GM18870 (cell line): ENCODE measurements around the gene LITAFD.
A peak's percentile ranks its signal among the peaks of the same experiment; 100 is the strongest.

Source experiments
- ATAC-seq: cut with Tn5 transposase; IDR thresholded peaks from one replicate; pipeline ENCODE4 v1.9.1; 2021; ENCODE audit warnings: moderate library complexity; ENCODE audit not compliant: unreplicated experiment

The LITAFD gene

GRCh38 chr16:8890549-8890921 is 8.4 kb downstream of the LITAFD start:
- no peak for ATAC-seq

GRCh38 chr16:8892101-8892575 is 10.0 kb downstream of the LITAFD start:
- ATAC-seq = peak; percentile 25

GRCh38 chr16:8893426-8893825 is 11.3 kb downstream of the LITAFD start:
- ATAC-seq = no peak

- ATAC-seq = no peak
These were observed 12.0 kb downstream of the LITAFD start for GRCh38 chr16:8893976-8894690.

- ATAC-seq = no peak
These were observed 12.7 kb downstream of the LITAFD start for GRCh38 chr16:8894736-8895334.

- no peak for ATAC-seq
These were observed 16.6 kb downstream of the LITAFD start for GRCh38 chr16:8898660-8899318.

- ATAC-seq = no peak
These were observed 17.7 kb downstream of the LITAFD start for GRCh38 chr16:8899709-8900317.

- no peak for ATAC-seq
These were observed 18.2 kb downstream of the LITAFD start for GRCh38 chr16:8900343-8900742.

GRCh38 chr16:8901320-8901861 is 19.2 kb downstream of the LITAFD start:
- ATAC-seq = no peak

GRCh38 chr16:8903004-8903403 is 20.9 kb downstream of the LITAFD start:
- ATAC-seq = no peak

- no peak for ATAC-seq
These were observed 21.9 kb downstream of the LITAFD start for GRCh38 chr16:8904018-8904430.

GRCh38 chr16:8905168-8905762 is 23.1 kb downstream of the LITAFD start:
- no peak for ATAC-seq

- ATAC-seq = no peak
These were observed 23.8 kb downstream of the LITAFD start for GRCh38 chr16:8905795-8906591.

GRCh38 chr16:8907096-8907495 is 24.9 kb downstream of the LITAFD start:
- ATAC-seq = no peak

- ATAC-seq = no peak
These were observed 26.8 kb downstream of the LITAFD start for GRCh38 chr16:8908810-8909468.

- ATAC-seq = no peak
These were observed 28.7 kb downstream of the LITAFD start for GRCh38 chr16:8910811-8911210.

- ATAC-seq = no peak
These were observed 30.6 kb downstream of the LITAFD start for GRCh38 chr16:8912793-8913192.

- ATAC-seq = no peak
These were observed 31.9 kb downstream of the LITAFD start for GRCh38 chr16:8914098-8914497.

GRCh38 chr16:8915722-8916301 is 33.7 kb downstream of the LITAFD start:
- no peak for ATAC-seq
